Measurements from ENCODE around the gene ROMO1.

The ROMO1 gene

DNA sequence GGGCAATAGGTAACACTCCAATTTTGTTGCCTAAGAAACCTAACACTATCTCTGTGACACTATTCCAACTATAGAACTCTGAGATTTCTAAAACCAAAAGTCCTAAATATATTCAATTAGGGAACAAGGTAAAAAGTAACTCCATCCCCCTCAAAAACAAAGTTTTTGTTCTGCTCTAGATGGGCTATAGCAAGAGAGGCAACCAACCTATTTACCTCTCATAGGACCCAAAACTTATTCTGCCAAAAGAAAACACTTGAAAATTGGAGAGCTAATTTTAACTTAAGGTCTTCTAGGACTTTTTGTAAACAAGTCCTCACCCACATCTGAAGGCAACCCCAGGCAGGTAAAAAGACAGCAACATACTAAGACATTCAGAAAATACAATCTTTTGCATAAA lies 35.2 kb downstream of the ROMO1 start:
- no peak overlapping the region for H3K4me3 ChIP-seq
- no peak overlapping the region for H3K27ac ChIP-seq
- TF ChIP-seq, protein P1, sequence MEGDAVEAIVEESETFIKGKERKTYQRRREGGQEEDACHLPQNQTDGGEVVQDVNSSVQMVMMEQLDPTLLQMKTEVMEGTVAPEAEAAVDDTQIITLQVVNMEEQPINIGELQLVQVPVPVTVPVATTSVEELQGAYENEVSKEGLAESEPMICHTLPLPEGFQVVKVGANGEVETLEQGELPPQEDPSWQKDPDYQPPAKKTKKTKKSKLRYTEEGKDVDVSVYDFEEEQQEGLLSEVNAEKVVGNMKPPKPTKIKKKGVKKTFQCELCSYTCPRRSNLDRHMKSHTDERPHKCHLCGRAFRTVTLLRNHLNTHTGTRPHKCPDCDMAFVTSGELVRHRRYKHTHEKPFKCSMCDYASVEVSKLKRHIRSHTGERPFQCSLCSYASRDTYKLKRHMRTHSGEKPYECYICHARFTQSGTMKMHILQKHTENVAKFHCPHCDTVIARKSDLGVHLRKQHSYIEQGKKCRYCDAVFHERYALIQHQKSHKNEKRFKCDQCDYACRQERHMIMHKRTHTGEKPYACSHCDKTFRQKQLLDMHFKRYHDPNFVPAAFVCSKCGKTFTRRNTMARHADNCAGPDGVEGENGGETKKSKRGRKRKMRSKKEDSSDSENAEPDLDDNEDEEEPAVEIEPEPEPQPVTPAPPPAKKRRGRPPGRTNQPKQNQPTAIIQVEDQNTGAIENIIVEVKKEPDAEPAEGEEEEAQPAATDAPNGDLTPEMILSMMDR (IDR thresholded peaks at IDR 0.05), result no peak
- no peak for DNase-seq (ENCODE audit: low spot score)

DNA sequence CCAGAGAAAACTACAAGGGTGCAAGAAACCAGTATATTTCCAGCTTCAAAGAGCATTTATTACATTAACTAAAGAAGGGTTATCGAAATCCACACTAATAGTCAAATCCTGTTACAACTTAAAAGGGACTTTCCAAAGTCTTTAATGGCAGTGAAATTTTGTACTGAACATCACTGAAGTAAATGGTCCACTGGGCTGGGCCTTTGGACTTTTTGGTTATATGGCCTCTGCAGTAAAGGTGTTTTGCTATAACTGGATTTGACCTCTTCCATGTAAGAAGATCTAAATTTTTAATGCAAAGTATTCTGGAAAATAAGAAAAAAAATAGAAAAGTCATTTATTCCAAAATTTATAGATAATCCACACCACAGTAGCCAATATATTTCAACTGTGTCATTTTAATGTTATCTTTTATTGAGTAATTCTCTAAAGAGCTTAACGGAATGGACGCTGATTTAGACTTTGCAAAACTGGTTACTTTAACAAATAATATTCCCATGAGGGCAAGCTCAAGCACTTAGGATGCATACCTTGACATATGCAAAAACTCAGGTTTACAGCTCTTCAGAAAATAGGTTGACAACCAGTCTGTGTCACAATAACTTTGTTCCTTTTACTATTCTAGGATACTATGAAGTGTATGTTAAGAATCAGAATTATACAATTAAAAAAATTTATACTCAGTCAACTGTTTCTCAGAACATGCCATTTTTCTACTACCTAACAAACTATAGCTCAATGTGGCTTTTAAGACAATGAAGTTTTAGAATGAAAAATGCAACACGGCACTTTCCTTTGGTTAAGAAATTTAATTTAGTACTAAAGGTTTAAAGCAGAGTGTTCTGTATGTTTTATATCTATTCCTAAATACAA lies 35.8 kb downstream of the ROMO1 start:
- no peak overlapping the region for H3K4me3 ChIP-seq
- no peak overlapping the region for H3K27ac ChIP-seq
- TF ChIP-seq, protein P1 (IDR thresholded peaks at IDR 0.05), result no peak
- no peak for DNase-seq (ENCODE audit: low spot score)

DNA sequence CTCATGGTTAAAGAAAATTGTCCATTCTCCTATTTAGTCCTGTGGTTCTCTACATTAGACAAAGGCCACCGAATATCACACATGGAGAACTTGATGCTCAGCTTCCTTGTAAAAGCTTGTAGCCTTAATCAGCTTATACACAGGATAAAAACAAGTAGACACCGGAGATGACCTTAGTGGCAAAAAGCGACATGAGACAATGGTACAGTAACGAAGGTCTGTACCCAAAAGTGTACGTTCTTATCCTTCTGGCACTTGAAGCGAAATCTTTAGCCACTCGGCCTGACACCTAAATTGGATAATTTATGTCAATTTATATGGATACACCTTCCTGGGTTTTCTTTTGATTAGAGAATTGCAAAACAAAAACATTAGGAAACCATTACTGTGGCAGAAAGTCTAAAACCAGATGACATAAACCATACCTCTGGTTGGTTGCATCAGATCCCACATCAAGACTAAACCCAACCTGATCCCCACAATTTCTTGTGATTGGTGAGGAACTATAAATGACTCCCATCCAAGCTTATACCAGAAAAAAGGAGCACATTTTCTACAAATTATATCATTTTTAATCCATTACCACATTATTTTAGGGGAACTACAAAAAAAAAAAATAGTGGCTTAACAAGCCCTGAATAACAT lies 36.7 kb downstream of the ROMO1 start:
- no peak for DNase-seq (ENCODE audit: low spot score)
- Histone ChIP-seq H3K27ac (no peak overlapping the region), H3K4me3 (peak overlapping the region; percentile 10)
- TF ChIP-seq, protein P1 (IDR thresholded peaks at IDR 0.05), result no peak

DNA sequence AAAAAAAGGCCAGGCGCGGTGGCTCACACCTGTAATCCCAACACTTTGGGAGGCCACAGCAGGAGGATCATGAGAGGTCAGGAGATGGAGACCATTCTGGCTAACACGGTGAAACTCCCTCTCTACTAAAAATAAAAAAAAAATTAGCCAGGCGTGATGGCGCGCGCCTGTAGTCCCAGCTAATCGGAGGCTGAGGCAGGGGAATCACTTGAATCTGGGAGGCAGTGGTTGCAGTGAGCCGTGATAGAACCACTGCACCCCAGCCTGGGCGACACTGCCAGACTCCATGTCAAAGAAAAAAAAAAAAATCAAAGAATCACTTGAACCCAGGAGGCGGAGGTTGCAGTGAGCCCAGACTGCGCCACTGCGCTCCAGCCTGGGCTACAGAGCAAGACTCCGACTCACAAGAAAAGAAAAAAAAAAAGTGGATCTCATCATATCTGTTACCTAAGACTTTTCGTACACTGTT lies 38.7 kb downstream of the ROMO1 start:
- H3K27ac ChIP-seq, result peak overlapping the region in 1 of 2 donors; percentile 30
- no peak overlapping the region for H3K4me3 ChIP-seq
- TF ChIP-seq, protein P1 (IDR thresholded peaks at IDR 0.05), result no peak
- no peak for DNase-seq (ENCODE audit: low spot score)

DNA sequence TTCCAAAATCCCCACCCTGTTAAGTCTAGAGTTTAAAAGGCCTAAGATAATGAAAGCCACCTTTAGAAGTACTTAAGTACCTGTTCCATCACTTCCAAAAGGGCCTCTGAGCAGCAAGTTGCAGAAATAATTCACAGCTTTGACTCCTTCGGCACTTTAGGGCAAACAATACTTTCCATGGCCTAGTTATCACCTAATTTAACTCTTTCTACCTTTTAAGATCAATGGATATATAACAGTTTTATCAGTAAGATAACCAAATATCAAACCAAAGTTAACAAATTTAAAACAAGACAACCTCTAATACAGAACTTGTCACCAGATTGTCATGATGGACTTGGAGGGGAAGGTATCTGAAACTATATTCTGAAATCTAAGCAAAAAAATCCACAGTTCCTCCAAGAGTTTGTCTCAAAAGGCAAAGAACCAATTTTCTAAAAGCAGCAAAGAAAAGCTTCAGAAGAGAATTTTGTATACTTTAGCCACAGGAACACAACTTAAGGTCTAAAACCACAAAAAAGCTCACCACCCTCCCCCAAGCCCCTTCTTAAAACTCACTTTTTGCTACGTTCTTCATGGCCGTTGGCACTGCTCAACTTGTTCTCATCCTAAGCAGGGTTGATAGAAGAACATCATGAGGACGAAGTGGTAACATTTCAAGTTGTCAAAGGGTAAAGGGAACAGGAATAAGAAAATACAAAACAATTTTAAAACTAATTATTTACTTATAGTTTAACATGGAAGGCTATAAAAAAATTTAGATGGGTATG lies 39.4 kb downstream of the ROMO1 start:
- DNase-seq (ENCODE audit: low spot score), result no peak
- TF ChIP-seq, protein P1 (IDR thresholded peaks at IDR 0.05), result no peak
- Histone ChIP-seq H3K4me3 (no peak overlapping the region), H3K27ac (peak overlapping the region in 1 of 2 donors; percentile 100)

DNA sequence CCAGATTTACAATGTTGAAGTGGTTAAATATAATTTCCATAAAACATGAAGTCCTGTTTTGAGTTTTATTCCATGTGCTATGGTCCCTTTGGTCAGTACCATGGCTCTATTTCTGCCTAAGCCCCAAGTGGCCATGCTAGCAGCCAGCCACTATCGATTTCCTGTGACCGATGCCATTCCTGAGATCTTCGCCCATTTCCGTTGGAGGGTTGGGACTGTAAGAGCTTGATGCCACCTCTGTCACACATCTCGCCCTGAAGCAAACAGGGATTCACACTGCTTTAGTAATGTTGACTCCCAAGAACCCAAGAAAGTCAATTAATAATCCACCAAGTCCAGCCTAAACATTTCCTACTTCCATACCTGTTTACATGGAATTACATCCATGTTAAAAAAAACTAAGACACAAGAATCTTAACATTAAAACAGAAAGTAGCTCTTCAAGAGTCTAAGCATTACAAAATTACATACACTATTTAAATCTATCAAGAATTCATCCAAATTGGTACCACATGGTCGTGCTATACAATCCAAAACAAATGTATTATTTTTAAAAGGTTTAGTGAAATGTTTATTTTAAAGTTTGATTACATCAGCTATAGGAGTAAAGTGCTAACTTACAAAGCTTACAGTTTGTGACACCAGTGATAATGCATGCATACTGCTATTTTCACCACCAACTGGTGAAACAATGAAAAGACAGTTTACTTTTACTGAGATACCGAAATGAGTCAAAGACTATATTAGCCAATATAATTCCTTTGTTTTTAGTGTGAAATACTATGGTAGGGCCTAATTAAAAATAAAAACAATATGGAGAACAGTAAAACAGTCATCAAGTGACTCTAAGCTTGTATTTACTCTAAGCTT lies 40.3 kb downstream of the ROMO1 start:
- TF ChIP-seq, protein P1 (IDR thresholded peaks at IDR 0.05), result no peak
- peak overlapping the region in 1 of 2 donors; percentile 100 for H3K27ac ChIP-seq
- peak overlapping the region; percentile 84 for H3K4me3 ChIP-seq
- DNase-seq (ENCODE audit: low spot score), result no peak
